SKM-1 treated with dmso at 0.1 percent for 144 hours (cell line): ENCODE results near the gene FEV.
"Not testable (repeated sequence)": the region's sequence is repeated elsewhere in the genome, so short reads cannot be mapped to it uniquely, and the experiment has no call there.

Experiments
- DNase-seq: peaks from one replicate; lab custom pipeline; 2025; ENCODE audit not compliant: unreplicated experiment; lab: John Stamatoyannopoulos, UW

Gene FEV

GRCh38 chr2:218946621-218947020 is 38.4 kb downstream of the FEV start:
- DNase-seq: no peak

GRCh38 chr2:218944759-218945404 is 40.1 kb downstream of the FEV start:
- DNase-seq: no peak

GRCh38 chr2:218931751-218932150 is 53.2 kb downstream of the FEV start:
- not testable (repeated sequence) for DNase-seq
